Inferior parietal cortex (tissue), 1 donor: ENCODE data around the gene SSU72.
"Not testable (repeated sequence)": the region's sequence is repeated elsewhere in the genome, so short reads cannot be mapped to it uniquely, and the experiment has no call there.

Source experiments
- DNase-seq: peaks from one replicate; pipeline ENCODE4 v3.0.0-alpha.2; 2016; ENCODE audit errors: extremely low spot score

SSU72 gene

DNA sequence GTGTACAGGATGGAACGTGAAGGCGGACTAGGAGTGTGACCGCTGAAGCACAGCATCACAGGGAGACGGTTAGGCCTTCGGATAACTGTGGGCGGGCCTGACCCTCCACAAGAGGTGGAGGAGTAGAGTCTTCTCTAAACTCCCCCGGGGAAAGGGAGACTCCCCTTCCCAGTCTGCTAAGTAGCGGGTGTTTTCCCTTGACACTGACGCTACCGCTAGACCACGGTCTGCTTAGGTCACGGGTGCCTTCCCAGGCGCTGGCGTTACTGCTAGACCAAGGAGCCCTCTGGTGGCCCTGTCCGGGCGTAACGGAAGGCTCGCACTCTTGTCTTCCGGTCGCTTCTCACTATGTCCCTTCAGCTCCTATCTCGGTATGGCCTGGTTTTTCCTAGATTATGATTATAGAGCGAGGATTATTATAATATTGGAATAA is 69.3 kb downstream of the SSU72 start:
- DNase-seq = peak; percentile 10

DNA sequence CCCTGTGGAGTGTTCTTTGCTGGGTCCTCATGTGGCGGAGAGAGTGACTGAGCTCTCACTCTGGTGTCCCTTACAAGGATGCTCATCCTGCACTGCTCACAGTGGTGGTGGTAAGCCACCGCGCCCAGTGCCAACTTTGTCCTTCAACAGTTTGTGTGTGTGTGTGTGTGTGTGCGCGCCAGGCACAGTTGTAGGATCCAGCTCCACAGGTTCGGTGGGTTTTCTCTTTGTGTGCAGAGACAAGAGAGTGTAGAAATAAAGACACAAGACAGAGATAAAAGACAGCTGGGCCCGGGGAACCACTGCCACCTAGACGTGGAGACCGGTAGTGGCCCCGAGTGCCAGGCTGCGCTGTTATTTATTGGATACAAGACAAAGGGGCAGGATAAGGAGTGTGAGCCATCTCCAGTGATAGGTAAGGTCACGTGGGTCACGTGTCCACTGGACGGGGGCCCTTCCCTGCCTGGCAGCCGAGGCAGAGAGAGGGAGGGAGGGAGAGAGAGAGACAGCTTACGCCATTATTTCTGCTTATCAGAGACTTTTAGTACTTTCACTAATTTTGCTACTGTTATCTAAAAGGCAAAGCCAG is 69.8 kb downstream of the SSU72 start:
- peak; percentile 48 for DNase-seq

DNA sequence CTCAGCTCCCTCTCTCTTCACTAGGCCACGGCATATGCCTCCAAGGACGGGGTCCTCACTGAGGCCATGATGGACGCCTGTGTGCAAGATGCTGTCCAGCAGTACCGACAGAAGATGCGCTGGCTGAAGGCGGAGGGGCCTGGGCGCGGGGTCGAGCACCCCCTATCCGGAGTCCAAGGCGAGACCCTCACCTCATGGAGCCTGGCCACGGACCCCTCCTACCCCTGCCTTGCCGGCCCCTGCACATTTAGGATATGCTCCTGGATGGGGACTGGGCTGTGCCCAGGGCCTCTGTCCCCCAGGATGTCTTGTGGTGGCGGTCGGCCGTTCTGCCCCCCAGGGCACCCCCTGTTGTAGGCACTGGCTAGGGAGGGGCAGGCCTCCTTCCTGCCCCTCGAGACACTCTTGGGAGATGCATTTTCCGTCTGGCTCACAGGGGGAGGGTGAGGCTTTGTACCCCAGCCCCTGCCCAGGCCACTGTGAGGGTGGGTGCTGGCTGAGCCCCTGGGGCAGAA is 79.1 kb downstream of the SSU72 start:
- DNase-seq = not testable (repeated sequence)

DNA sequence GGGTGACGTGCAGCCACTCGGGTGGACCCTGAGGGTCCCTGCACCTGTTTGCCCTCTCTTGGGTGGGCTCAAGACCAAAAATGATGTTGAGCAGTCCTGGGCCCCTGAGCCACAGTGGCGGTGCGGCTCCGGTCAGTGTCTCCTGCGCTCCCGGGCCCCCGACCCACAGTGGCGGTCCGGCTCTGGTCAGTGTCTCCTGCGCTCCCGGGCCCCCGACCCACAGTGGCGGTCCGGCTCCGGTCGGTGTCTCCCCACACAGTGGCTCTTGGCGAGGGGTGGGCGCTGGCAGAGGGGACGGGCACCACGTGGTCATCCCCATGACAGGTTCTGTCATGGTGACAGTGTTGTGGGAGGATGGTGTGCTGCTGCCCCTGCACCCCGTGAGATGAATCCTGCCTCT is 80.4 kb downstream of the SSU72 start:
- not testable (repeated sequence) for DNase-seq
